ENCODE results near the gene PRR5L.

GRCh38 chr11:36467916-36468315, 171.8 kb downstream of the PRR5L start:
- TF ChIP-seq CTCF (IDR thresholded peaks at IDR 0.05) (no peak), ZFX (IDR thresholded peaks at IDR 0.05; ENCODE audit: borderline replicate concordance) (no peak)

Measured in 22Rv1 (cell line).